GM23338 (cell line): Measurements from ENCODE around the gene LAMC3.

Experiments
- CREB1 ChIP-seq: fragments of 250-450 bp; sonication (Bioruptor Pico); IDR thresholded peaks from 2 replicates; pipeline ENCODE4 v1.5.0; 2020; ENCODE audit warnings: low read depth, mild to moderate bottlenecking, moderate library complexity
- CTCF ChIP-seq, 2 experiments: fragments of 200-600 bp in 1 of 2; sonication (generic) in 1 of 2; conservative IDR thresholded peaks; 2 replicates each; pipeline versions ENCODE4 v1.5.1 to v1.6.1; 2016 to 2017; ENCODE audit warnings: antibody characterized with exemption in 2 of 2, low read depth in 2 of 2, mild to moderate bottlenecking in 2 of 2, moderate library complexity in 1 of 2
- ETS1 ChIP-seq: IDR thresholded peaks from 2 replicates; pipeline ENCODE4 v1.6.1; 2016; ENCODE audit warnings: antibody characterized with exemption
- EZH2 ChIP-seq: fragments of 200-600 bp; sonication (generic); IDR thresholded peaks from one replicate; pipeline ENCODE4 v1.8.0; 2017; ENCODE audit warnings: antibody characterized with exemption, mild to moderate bottlenecking, low read depth; ENCODE audit not compliant: unreplicated experiment
- EZH2phosphoT487 ChIP-seq: fragments of 200-600 bp; sonication (generic); IDR thresholded peaks from one replicate; pipeline ENCODE4 v1.8.1; 2018; ENCODE audit warnings: antibody characterized with exemption; ENCODE audit not compliant: unreplicated experiment
- JUNB ChIP-seq: IDR thresholded peaks from one replicate; pipeline ENCODE4 v1.6.1; 2016; ENCODE audit warnings: antibody characterized with exemption; ENCODE audit not compliant: unreplicated experiment
- NANOG ChIP-seq: IDR thresholded peaks from 2 replicates; pipeline ENCODE4 v1.6.1; 2016; ENCODE audit warnings: antibody characterized with exemption, borderline replicate concordance
- POLR2AphosphoS5 ChIP-seq: IDR thresholded peaks from 2 replicates; pipeline ENCODE4 v1.6.1; 2016; ENCODE audit warnings: antibody characterized with exemption, low read depth
- REST ChIP-seq: IDR thresholded peaks from one replicate; pipeline ENCODE4 v1.6.1; 2018; ENCODE audit warnings: antibody characterized with exemption; ENCODE audit not compliant: unreplicated experiment
- STAT1 ChIP-seq: IDR thresholded peaks from one replicate; pipeline ENCODE4 v1.6.1; 2016; ENCODE audit warnings: antibody characterized with exemption; ENCODE audit not compliant: unreplicated experiment

GRCh38 chr9:131098391-131099101 lies 89.6 kb downstream of the LAMC3 start:
- no peak for TF ChIP-seq POLR2AphosphoS5
- no peak for TF ChIP-seq EZH2
- no peak for TF ChIP-seq ETS1
- TF ChIP-seq CTCF (conservative IDR thresholded peaks at IDR 0.05; ENCODE audit: low read depth in 2 of 2): peak in 1 of 2 experiments; percentile 9; a peak in 1 of 4 replicates
- no peak for TF ChIP-seq STAT1
- TF ChIP-seq REST: no peak
- TF ChIP-seq JUNB: no peak
- no peak for TF ChIP-seq NANOG
- no peak for TF ChIP-seq EZH2phosphoT487
- no peak for TF ChIP-seq CREB1 (CRISPR knock-in tag)
